Fibroblast of gingiva (primary cell): Measurements from ENCODE around the gene HOXA10.

ENCODE experiments used
- DNase-seq: peaks from one replicate; pipeline ENCODE4 v3.0.0-alpha.2; 2011; ENCODE audit warnings: low read depth

HOXA10 gene

GRCh38 chr7:27189997-27190748 lies 16.1 kb upstream of the HOXA10 start:
- DNase-seq, result no peak

GRCh38 chr7:27189295-27189996 lies 15.3 kb upstream of the HOXA10 start:
- no peak for DNase-seq

- no peak for DNase-seq
Observed at GRCh38 chr7:27188386-27189294, 14.5 kb upstream of the HOXA10 start.

- no peak for DNase-seq
Observed at GRCh38 chr7:27187475-27188385, 13.6 kb upstream of the HOXA10 start.

GRCh38 chr7:27186668-27187474 lies 12.8 kb upstream of the HOXA10 start:
- no peak for DNase-seq

- DNase-seq, result no peak
Observed at GRCh38 chr7:27185854-27186667, 11.9 kb upstream of the HOXA10 start.

GRCh38 chr7:27185013-27185853 lies 11.1 kb upstream of the HOXA10 start, which contains the start of gene HOXA11:
Gene HOXA11, minus strand, starts transcription at chr7:27185232. Its CDS starts 88 bp downstream, at chr7:27185144.
- no peak for DNase-seq

- peak; percentile 10 for DNase-seq
Observed at GRCh38 chr7:27184337-27185012, 10.4 kb upstream of the HOXA10 start.

GRCh38 chr7:27183682-27184336 lies 9.7 kb upstream of the HOXA10 start:
- DNase-seq, result no peak

- DNase-seq, result no peak
Observed at GRCh38 chr7:27182861-27183681, 9.0 kb upstream of the HOXA10 start.

GRCh38 chr7:27182285-27182841 lies 8.2 kb upstream of the HOXA10 start:
- DNase-seq, result no peak

GRCh38 chr7:27181795-27182275 lies 7.7 kb upstream of the HOXA10 start:
- no peak for DNase-seq

- no peak for DNase-seq
Observed at GRCh38 chr7:27180431-27181420, 6.6 kb upstream of the HOXA10 start.

GRCh38 chr7:27179503-27180430 lies 5.6 kb upstream of the HOXA10 start:
- DNase-seq, result peak; percentile 20
